ENCODE measurements around the gene ABLIM1. TPM values are rescaled to one million over a fixed set of nuclear protein-coding genes. Genes with fewer than 3 reads are reported as not detected.

ABLIM1 gene
- total RNA-seq, 6 donors from 2014 or later, result 92.2 to 153 (median 131) TPM

DNA sequence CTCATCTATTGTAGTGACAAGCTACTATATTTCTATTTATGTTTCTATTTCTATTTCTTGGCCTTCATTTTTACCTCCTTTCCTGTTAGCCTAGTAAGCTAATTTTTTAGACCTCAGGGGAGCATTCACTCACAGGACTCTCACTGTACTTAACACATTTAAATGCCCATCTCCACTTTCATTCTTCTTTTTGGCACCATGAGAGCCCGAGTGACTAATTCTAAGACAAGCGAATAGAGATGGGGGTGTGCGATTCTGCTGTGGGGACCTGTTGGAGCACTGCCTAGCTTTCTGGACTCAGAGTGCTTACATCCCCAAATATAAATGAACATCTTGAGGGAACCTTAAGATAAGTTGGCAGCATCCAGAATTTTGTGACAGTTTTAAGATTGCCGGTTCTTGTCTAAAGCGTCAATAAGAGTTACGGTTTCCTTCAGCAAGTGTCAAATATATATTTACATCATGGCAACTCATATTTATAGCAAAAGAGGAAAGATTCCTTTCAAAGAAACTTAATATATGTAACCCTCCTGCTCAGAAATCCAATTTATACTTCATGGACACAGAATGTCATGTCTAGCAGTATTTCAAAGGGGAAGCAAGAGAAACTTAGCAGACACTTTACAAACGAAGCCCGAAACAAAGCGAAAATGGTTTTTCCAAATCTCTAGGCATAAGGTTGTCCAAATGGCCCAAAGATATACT, 199.7 kb downstream of the ABLIM1 start:
- TF ChIP-seq POLR2AphosphoS5 (IDR thresholded peaks at IDR 0.05), result no peak
- TF ChIP-seq POLR2A (IDR thresholded peaks at IDR 0.05), result no peak
- no peak for TF ChIP-seq EP300 (IDR thresholded peaks at IDR 0.05)
- no peaks in the 10 kb centered on the region for H3K27me3 ChIP-seq
- no peak overlapping the region for H3K27ac ChIP-seq
- DNase-seq (no peak), ATAC-seq (ENCODE audit: low FRiP score in 2 of 2) (no peak)
- H3K4me3 ChIP-seq, result no peak overlapping the region
- H3K36me3 ChIP-seq, result peaks cover 0 to 39% (median 4%) of the 10 kb centered on the region in 4 donors
- no peaks in the 10 kb centered on the region for H3K4me1 ChIP-seq
- H3K9me3 ChIP-seq, result no peaks in the 10 kb centered on the region
- WGBS, 2 donors, result 91 to 93% methylated on average over 9 of the region's 9 CpGs

DNA sequence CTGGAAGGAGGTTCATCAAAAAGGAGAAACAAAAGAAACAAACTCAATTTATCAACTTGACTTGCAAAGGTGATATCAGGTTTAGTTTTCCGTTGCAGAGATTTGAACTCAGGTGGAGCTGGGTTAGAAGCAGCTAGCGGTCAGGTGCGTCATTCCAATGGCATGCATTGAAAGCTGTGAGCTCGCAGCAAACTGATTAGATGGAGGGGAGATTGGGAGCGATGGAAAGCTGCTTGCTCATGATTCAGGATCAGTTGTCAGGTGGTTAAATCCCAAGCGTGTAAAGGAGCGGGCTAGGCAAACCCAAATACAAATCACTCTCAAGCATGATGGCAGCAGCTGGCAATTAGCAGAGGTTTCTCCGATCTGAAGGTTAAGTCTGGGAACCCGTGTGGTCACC, 204.5 kb downstream of the ABLIM1 start:
- H3K27ac ChIP-seq, result no peak overlapping the region
- TF ChIP-seq, protein P1, sequence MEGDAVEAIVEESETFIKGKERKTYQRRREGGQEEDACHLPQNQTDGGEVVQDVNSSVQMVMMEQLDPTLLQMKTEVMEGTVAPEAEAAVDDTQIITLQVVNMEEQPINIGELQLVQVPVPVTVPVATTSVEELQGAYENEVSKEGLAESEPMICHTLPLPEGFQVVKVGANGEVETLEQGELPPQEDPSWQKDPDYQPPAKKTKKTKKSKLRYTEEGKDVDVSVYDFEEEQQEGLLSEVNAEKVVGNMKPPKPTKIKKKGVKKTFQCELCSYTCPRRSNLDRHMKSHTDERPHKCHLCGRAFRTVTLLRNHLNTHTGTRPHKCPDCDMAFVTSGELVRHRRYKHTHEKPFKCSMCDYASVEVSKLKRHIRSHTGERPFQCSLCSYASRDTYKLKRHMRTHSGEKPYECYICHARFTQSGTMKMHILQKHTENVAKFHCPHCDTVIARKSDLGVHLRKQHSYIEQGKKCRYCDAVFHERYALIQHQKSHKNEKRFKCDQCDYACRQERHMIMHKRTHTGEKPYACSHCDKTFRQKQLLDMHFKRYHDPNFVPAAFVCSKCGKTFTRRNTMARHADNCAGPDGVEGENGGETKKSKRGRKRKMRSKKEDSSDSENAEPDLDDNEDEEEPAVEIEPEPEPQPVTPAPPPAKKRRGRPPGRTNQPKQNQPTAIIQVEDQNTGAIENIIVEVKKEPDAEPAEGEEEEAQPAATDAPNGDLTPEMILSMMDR (IDR thresholded peaks at IDR 0.05), result no peak
- TF ChIP-seq EP300 (IDR thresholded peaks at IDR 0.05) (no peak), POLR2AphosphoS5 (IDR thresholded peaks at IDR 0.05) (no peak), POLR2A (IDR thresholded peaks at IDR 0.05) (no peak)
- H3K9me3 ChIP-seq, result no peaks in the 10 kb centered on the region
- peaks cover 0 to 22% (median 0%) of the 10 kb centered on the region in 4 donors for H3K36me3 ChIP-seq
- H3K4me3 ChIP-seq, result no peak overlapping the region
- 96 to 97% methylated on average over 9 of the region's 9 CpGs for WGBS, 2 donors
- H3K27me3 ChIP-seq, result no peaks in the 10 kb centered on the region
- no peak for DNase-seq
- H3K4me1 ChIP-seq, result peaks cover 0 to 3% (median 0%) of the 10 kb centered on the region in 4 donors
- no peak for ATAC-seq (ENCODE audit: low FRiP score in 2 of 2)

DNA sequence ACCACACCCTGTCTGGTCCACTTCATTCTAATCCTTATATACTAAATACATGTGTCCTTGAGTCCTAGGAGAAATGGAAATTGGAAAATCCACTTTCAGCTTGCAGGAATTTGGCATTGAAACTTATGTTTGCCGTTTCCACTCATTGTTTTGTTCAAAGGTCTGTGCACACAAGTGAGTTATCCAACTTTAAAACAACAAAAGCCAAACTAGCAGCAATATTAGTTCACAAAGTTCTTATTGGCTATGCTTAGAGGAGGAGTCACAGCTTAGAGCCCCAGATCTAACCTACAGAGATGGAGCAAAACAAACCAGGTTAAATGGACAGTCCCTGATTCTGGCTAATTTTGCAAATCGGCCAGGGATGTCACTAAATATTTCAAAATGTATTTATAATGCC, 209.2 kb downstream of the ABLIM1 start:
- ATAC-seq (ENCODE audit: low FRiP score in 2 of 2), result no peak
- TF ChIP-seq EP300 (IDR thresholded peaks at IDR 0.05) (no peak), POLR2AphosphoS5 (IDR thresholded peaks at IDR 0.05) (no peak), POLR2A (IDR thresholded peaks at IDR 0.05) (no peak)
- TF ChIP-seq, protein P1 (IDR thresholded peaks at IDR 0.05), result no peak
- WGBS, 2 donors, result 76 to 83% methylated on average over 2 of the region's 2 CpGs

DNA sequence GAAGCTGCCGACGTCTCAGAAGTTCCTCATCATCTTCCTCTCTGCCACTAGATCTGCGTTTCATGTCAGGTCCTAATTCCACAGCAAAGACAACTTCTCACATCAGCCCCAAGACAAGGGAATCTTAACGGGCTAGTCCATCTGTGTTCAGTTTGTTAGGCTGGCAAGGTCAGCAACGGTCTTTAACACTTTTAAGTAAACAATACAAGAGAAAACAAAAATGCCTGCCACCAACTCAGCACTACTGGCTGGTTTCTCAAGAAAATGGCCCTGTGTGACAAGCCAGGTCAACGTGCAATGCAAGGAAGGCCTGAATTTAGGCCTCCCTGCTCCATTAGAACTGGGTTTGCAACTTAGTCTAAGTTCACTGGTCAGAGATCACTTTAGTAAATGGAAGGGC, 212.7 kb downstream of the ABLIM1 start:
- Histone ChIP-seq H3K36me3 (peaks cover 3 to 49% (median 7%) of the 10 kb centered on the region in 4 donors), H3K4me1 (peaks cover 0 to 3% (median 0%) of the 10 kb centered on the region in 4 donors), H3K9me3 (no peaks in the 10 kb centered on the region), H3K27me3 (no peaks in the 10 kb centered on the region), H3K27ac (no peak overlapping the region), H3K4me3 (no peak overlapping the region)
- WGBS, 2 donors, result 87 to 91% methylated on average over 6 of the region's 6 CpGs
- ATAC-seq (ENCODE audit: low FRiP score in 2 of 2) (no peak), DNase-seq (no peak)
- no peak for TF ChIP-seq POLR2AphosphoS5 (IDR thresholded peaks at IDR 0.05)
- TF ChIP-seq POLR2A (IDR thresholded peaks at IDR 0.05), result no peak
- TF ChIP-seq EP300 (IDR thresholded peaks at IDR 0.05), result no peak
- TF ChIP-seq, protein P1 (IDR thresholded peaks at IDR 0.05), result no peak

More for the DNA sequence above, 209.2 kb downstream of the ABLIM1 start:
- Histone ChIP-seq H3K27me3 (no peaks in the 10 kb centered on the region), H3K27ac (no peak overlapping the region), H3K4me3 (no peak overlapping the region), H3K4me1 (peaks cover 0 to 3% (median 0%) of the 10 kb centered on the region in 4 donors), H3K9me3 (no peaks in the 10 kb centered on the region), H3K36me3 (peaks cover 0 to 31% (median 1%) of the 10 kb centered on the region in 4 donors)
- DNase-seq, result no peak

DNA sequence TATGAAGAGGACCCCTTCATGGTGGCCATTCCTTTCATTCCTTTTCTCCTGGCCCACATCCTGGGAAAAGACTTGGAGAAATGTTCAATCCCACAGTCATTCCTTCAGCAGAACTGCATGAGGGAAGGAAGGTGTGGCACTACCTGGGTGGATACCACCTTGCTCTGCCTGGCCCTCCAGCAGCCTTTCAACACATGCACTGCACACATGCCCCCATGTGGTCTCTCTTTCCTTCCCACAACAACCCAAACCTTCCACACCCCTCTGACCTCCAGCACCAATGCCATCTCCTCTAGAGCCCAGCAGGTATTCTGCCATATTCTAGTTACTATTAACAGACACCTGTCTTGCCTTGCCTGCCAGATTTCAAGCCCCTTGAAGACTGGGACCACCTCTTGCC, 213.3 kb downstream of the ABLIM1 start:
- no peaks in the 10 kb centered on the region for H3K9me3 ChIP-seq
- no peak for ATAC-seq (ENCODE audit: low FRiP score in 2 of 2)
- TF ChIP-seq EP300 (IDR thresholded peaks at IDR 0.05), result no peak
- TF ChIP-seq POLR2AphosphoS5 (IDR thresholded peaks at IDR 0.05), result no peak
- TF ChIP-seq, protein P1 (IDR thresholded peaks at IDR 0.05), result no peak
- TF ChIP-seq POLR2A (IDR thresholded peaks at IDR 0.05), result no peak

More for the DNA sequence above, 213.3 kb downstream of the ABLIM1 start:
- no peaks in the 10 kb centered on the region for H3K27me3 ChIP-seq
- no peak for DNase-seq
- peaks cover 0 to 3% (median 0%) of the 10 kb centered on the region in 4 donors for H3K4me1 ChIP-seq
- H3K36me3 ChIP-seq, result peaks cover 5 to 54% (median 10%) of the 10 kb centered on the region in 4 donors
- H3K27ac ChIP-seq, result no peak overlapping the region
- H3K4me3 ChIP-seq, result no peak overlapping the region
